ENCODE data around the gene GATA1.

DNA sequence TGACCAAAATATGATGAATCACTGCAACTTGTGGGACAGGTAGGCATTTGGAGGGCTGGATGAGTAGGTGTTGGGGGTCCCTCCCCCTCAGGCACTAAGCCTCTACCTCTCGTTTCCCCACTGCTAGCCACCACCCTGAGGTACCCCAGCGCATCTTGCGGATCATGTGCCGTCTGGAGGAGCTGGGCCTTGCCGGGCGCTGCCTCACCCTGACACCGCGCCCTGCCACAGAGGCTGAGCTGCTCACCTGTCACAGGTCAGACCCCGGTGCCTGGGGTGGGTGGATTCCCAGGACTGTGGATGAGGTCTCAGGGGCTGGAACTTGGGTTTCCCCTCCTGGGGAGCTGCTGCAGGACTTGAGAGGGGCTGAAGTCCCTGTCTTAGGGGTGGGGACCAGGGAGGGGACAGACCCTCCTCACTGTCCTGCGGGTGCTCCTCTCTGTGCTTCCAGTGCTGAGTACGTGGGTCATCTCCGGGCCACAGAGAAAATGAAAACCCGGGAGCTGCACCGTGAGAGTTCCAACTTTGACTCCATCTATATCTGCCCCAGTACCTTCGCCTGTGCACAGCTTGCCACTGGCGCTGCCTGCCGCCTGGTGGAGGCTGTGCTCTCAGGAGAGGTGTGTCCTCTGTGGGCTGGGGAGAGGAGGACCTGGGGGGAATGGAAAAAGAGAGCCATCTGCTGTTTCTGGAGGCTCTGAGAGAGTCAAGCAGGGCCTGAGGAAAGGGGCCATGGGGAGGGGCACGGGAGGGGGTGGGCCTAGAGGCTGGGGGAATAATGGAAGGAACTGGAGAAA lies 29.8 kb downstream of the GATA1 start:
- TF ChIP-seq EZH2 (IDR thresholded peaks at IDR 0.05; ENCODE audit: borderline replicate concordance, low read depth, low read length, severe bottlenecking) (no peak), CTCF (IDR thresholded peaks at IDR 0.05; ENCODE audit: borderline replicate concordance, extremely low read depth, low read length, poor library complexity, severe bottlenecking) (no peak)

Measured in DND-41 (cell line).